WI38 (cell line): ENCODE measurements around the gene SELENOK.
"Not testable (repeated sequence)": the region's sequence is repeated elsewhere in the genome, so short reads cannot be mapped to it uniquely, and the experiment has no call there.

Source experiments
- H3K4me3 ChIP-seq: 2 replicates; pipeline ENCODE4 v1.5.1; 2011; ENCODE audit warnings: low read depth, mild to moderate bottlenecking, control low read depth, low read length
- CTCF ChIP-seq: IDR thresholded peaks from 2 replicates; pipeline ENCODE4 v1.5.1; 2012; ENCODE audit warnings: low read depth, mild to moderate bottlenecking, control low read depth, low read length

Gene SELENOK

GRCh38 chr3:53935283-53935901, 43.7 kb upstream of the SELENOK start:
- no peak overlapping the region for H3K4me3 ChIP-seq
- no peak for TF ChIP-seq CTCF

DNA sequence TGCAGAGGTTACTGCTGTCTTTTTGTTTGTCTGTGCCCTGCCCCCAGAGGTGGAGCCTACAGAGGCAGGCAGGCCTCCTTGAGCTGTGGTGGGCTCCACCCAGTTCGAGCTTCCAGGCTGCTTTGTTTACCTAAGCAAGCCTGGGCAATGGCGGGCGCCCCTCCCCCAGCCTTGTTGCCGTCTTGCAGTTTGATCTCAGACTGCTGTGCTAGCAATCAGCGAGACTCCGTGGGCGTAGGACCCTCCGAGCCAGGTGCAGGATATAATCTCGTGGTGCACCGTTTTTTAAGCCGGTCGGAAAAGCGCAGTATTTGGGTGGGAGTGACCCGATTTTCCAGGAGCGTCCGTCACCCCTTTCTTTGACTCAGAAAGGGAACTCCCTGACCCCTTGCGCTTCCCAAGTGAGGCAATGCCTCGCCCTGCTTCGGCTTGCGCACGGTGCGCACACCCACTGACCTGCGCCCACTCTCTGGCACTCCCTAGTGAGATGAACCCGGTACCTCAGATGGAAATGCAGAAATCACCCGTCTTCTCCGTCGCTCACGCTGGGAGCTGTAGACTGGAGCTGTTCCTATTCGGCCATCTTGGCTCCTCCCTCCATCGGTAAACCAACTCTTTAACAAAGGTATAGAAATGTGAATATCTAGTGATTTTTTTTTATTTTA, 35.7 kb upstream of the SELENOK start:
- not testable (repeated sequence) for H3K4me3 ChIP-seq

- no peak for TF ChIP-seq CTCF
- no peak overlapping the region for H3K4me3 ChIP-seq
Measured at GRCh38 chr3:53921296-53921695, 29.6 kb upstream of the SELENOK start.

DNA sequence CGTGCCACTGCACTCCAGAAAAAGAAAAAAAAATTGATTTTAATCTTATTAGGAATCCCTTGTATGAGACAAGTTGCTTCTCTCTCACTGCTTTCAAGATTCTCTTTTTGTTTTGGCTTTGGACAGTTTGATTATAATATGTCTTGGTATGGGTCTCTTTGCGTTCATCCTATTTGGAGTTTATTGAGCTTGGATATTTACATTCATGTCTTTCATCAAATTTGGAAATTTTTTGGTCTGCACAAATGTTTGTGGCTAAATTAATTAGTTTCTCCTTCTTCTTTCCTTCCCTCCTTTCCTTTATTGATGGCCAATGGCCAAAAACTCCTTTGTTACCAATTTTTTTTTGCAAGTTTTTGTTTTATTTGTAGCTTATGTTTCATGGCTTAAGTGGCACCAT, 28.1 kb upstream of the SELENOK start:
- no peak overlapping the region for H3K4me3 ChIP-seq
- no peak for TF ChIP-seq CTCF

- H3K4me3 ChIP-seq, result no peak overlapping the region
- TF ChIP-seq CTCF, result no peak
Measured at GRCh38 chr3:53913401-53913800, 21.7 kb upstream of the SELENOK start.

- TF ChIP-seq CTCF, result no peak
- no peak overlapping the region for H3K4me3 ChIP-seq
Measured at GRCh38 chr3:53902711-53903110, 11.1 kb upstream of the SELENOK start.

- TF ChIP-seq CTCF, result no peak
- no peak overlapping the region for H3K4me3 ChIP-seq
Measured at GRCh38 chr3:53902067-53902466, 10.4 kb upstream of the SELENOK start.
